ENCODE data around the gene VAMP3. TPM values are rescaled to one million over a fixed set of nuclear protein-coding genes. Genes with fewer than 3 reads are reported as not detected.

The VAMP3 gene
- total and polyA plus RNA-seq, 2 donors (not counting 3 experiments of a cell fraction or from before 2014, with no cell fraction given), result 100 to 137 TPM

GRCh38 chr1:7810395-7810794 lies 39.3 kb downstream of the VAMP3 start:
- peak; percentile 44 for DNase-seq (ENCODE audit: low read depth, low spot score)
- dilution Hi-C loops (cut with MboI; ENCODE audit: extremely low pct_ligation_motif_present, low sequenced_read_pairs), result no loop called here
- no peak overlapping the region for H3K9ac ChIP-seq (replicated peaks; ENCODE audit: extremely low read depth, insufficient read depth, low read length)
- no peaks in the 10 kb centered on the region for H3K27me3 ChIP-seq (ENCODE audit: control insufficient read depth in 2 of 2, insufficient read depth in 2 of 2, low read length in 2 of 2)
- no peak overlapping the region for H2AFZ ChIP-seq (ENCODE audit: low read depth, low read length)
- no peaks in the 10 kb centered on the region for H3K36me3 ChIP-seq (ENCODE audit: control insufficient read depth in 2 of 2, extremely low read depth in 1 of 2, insufficient read depth in 2 of 2, low read length in 2 of 2)
- FAIRE-seq, result peak; percentile 88
- no peaks in the 10 kb centered on the region for H3K9me3 ChIP-seq (replicated peaks; ENCODE audit: control insufficient read depth, insufficient read depth, low read length)
- POLR2A ChIA-PET, result no interaction called here
- CTCF ChIA-PET, result interaction anchor here (0.6 to 1.3 kb wide), 7 partner anchors 10 to 205 kb away, joined by 3 to 4 read pairs (median 3); partner anchors contain the start of gene TNFRSF9
- intact Hi-C loops (cut with micrococcal nuclease), result loop anchor here (1.0 kb wide), 1 partner anchor 26 kb away; the partner anchor contains the start of gene PER3
- no peak overlapping the region for H3K4me3 ChIP-seq (replicated peaks in 1 of 3; ENCODE audit: insufficient read depth in 1 of 3, low read depth in 1 of 3, low read length in 3 of 3)
- no peaks in the 10 kb centered on the region for H4K20me1 ChIP-seq (replicated peaks; ENCODE audit: control insufficient read depth, extremely low read depth, insufficient read depth, low read length)
- no peaks in the 10 kb centered on the region for H3K9me1 ChIP-seq (replicated peaks; ENCODE audit: control insufficient read depth, extremely low read depth, insufficient read depth, low read length)
- TF ChIP-seq FOS (IDR thresholded peaks at IDR 0.05; ENCODE audit: borderline replicate concordance, insufficient read depth, low read length), result peak; percentile 46
- no peak for TF ChIP-seq MYC (IDR thresholded peaks at IDR 0.05; ENCODE audit: low read depth, low read length)
- TF ChIP-seq JUN (IDR thresholded peaks at IDR 0.05; ENCODE audit: borderline replicate concordance, insufficient read depth, insufficient read length, low read depth), result peak; percentile 77
- no peak overlapping the region for H3K4me2 ChIP-seq (ENCODE audit: insufficient read depth, low read length)
- no peaks in the 10 kb centered on the region for H3K4me1 ChIP-seq (ENCODE audit: control insufficient read depth, extremely low read depth, insufficient read depth, low read length)
- no peaks in the 10 kb centered on the region for H3K79me2 ChIP-seq (ENCODE audit: control insufficient read depth, insufficient read depth, low read length)
- no peak overlapping the region for H3K27ac ChIP-seq (ENCODE audit: insufficient read depth, low read depth, low read length)
- no TSS peak for BruUV-seq (replicated peaks)

- dilution Hi-C loops (cut with MboI; ENCODE audit: extremely low pct_ligation_motif_present, low sequenced_read_pairs), result no loop called here
- Histone ChIP-seq H3K9ac (replicated peaks; ENCODE audit: extremely low read depth, insufficient read depth, low read length) (no peak overlapping the region), H2AFZ (ENCODE audit: low read depth, low read length) (no peak overlapping the region), H3K36me3 (ENCODE audit: control insufficient read depth in 2 of 2, extremely low read depth in 1 of 2, insufficient read depth in 2 of 2, low read length in 2 of 2) (no peaks in the 10 kb centered on the region), H3K4me3 (replicated peaks in 1 of 3; ENCODE audit: insufficient read depth in 1 of 3, low read depth in 1 of 3, low read length in 3 of 3) (no peak overlapping the region), H3K4me2 (ENCODE audit: insufficient read depth, low read length) (no peak overlapping the region), H3K9me3 (replicated peaks; ENCODE audit: control insufficient read depth, insufficient read depth, low read length) (no peaks in the 10 kb centered on the region), H3K27me3 (ENCODE audit: control insufficient read depth in 2 of 2, insufficient read depth in 2 of 2, low read length in 2 of 2) (no peaks in the 10 kb centered on the region), H4K20me1 (replicated peaks; ENCODE audit: control insufficient read depth, extremely low read depth, insufficient read depth, low read length) (no peaks in the 10 kb centered on the region), H3K27ac (ENCODE audit: insufficient read depth, low read depth, low read length) (no peak overlapping the region), H3K9me1 (replicated peaks; ENCODE audit: control insufficient read depth, extremely low read depth, insufficient read depth, low read length) (no peaks in the 10 kb centered on the region), H3K79me2 (ENCODE audit: control insufficient read depth, insufficient read depth, low read length) (no peaks in the 10 kb centered on the region), H3K4me1 (ENCODE audit: control insufficient read depth, extremely low read depth, insufficient read depth, low read length) (no peaks in the 10 kb centered on the region)
- no TSS peak for BruUV-seq (replicated peaks)
- intact Hi-C loops (cut with micrococcal nuclease), result no loop called here
- DNase-seq (ENCODE audit: low read depth, low spot score), result no peak
- FAIRE-seq, result no peak
- CTCF ChIA-PET, result no interaction called here
- TF ChIP-seq POLR2A (IDR thresholded peaks at IDR 0.05; ENCODE audit: low read depth, low read length), result no peak
- TF ChIP-seq FOS (IDR thresholded peaks at IDR 0.05; ENCODE audit: borderline replicate concordance, insufficient read depth, low read length), result no peak
- TF ChIP-seq EZH2 (IDR thresholded peaks at IDR 0.05; ENCODE audit: borderline replicate concordance, low read depth, low read length, severe bottlenecking), result no peak
- no peak for TF ChIP-seq GATA2 (IDR thresholded peaks at IDR 0.05; ENCODE audit: insufficient read depth, insufficient read length, low read depth, low read length)
- no peak for TF ChIP-seq MAX (IDR thresholded peaks at IDR 0.05; ENCODE audit: insufficient read depth, insufficient read length)
- POLR2A ChIA-PET, result no interaction called here
Observed at GRCh38 chr1:7811476-7811875, 40.4 kb downstream of the VAMP3 start.

All from endothelial cell of umbilical vein (primary cell).